ENCODE data around the gene SNAPC2. TPM values are rescaled to one million over a fixed set of nuclear protein-coding genes. Genes with fewer than 3 reads are reported as not detected.

The SNAPC2 gene
- total RNA-seq, 1 donor from 2014 or later: 15.2 TPM

- H3K4me1 ChIP-seq (ENCODE audit: insufficient read depth, low read length): no peaks in the 10 kb centered on the region
- no peak overlapping the region for H3K27ac Mint-ChIP-seq (ENCODE audit: unreplicated experiment)
- H3K36me3 ChIP-seq (ENCODE audit: insufficient read depth, low read length): peaks cover 23% of the 10 kb centered on the region
- no peak for TF ChIP-seq EZH2 (IDR thresholded peaks at IDR 0.05; ENCODE audit: insufficient read depth, low read length)
- TF ChIP-seq CTCF (IDR thresholded peaks at IDR 0.05; ENCODE audit: insufficient read depth, low read depth, low read length): no peak
- peaks cover 2% of the 10 kb centered on the region for H3K4me1 Mint-ChIP-seq (ENCODE audit: low read depth, unreplicated experiment)
- H3K4me2 ChIP-seq (ENCODE audit: low read length): no peak overlapping the region
- H3K27me3 Mint-ChIP-seq (ENCODE audit: low read depth, unreplicated experiment): no peaks in the 10 kb centered on the region
- DNase-seq (ENCODE audit: low read depth) (no peak), FAIRE-seq (no peak)
- H2AFZ ChIP-seq (ENCODE audit: low read depth, low read length): no peak overlapping the region
- no peaks in the 10 kb centered on the region for H3K9me3 ChIP-seq (ENCODE audit: insufficient read depth, low read depth, low read length)
- no peak overlapping the region for H3K4me3 Mint-ChIP-seq (ENCODE audit: unreplicated experiment)
- H3K27me3 ChIP-seq (ENCODE audit: insufficient read depth, low read length): no peaks in the 10 kb centered on the region
- H3K27ac ChIP-seq (ENCODE audit: low read depth, low read length): no peak overlapping the region
- no peaks in the 10 kb centered on the region for H3K9me3 Mint-ChIP-seq (ENCODE audit: unreplicated experiment)
- H3K36me3 Mint-ChIP-seq (ENCODE audit: low read depth, unreplicated experiment): peaks cover 18% of the 10 kb centered on the region
- H3K4me3 ChIP-seq (ENCODE audit: insufficient read depth, low read depth, low read length): no peak overlapping the region
- no peak overlapping the region for H3K9ac ChIP-seq (ENCODE audit: low read length)
- H3K79me2 ChIP-seq (ENCODE audit: insufficient read depth, low read length): no peaks in the 10 kb centered on the region
- peaks cover 22% of the 10 kb centered on the region for H4K20me1 ChIP-seq (ENCODE audit: insufficient read depth, low read length)
Measured at GRCh38 chr19:7965259-7965841, 45.2 kb downstream of the SNAPC2 start.

DNA sequence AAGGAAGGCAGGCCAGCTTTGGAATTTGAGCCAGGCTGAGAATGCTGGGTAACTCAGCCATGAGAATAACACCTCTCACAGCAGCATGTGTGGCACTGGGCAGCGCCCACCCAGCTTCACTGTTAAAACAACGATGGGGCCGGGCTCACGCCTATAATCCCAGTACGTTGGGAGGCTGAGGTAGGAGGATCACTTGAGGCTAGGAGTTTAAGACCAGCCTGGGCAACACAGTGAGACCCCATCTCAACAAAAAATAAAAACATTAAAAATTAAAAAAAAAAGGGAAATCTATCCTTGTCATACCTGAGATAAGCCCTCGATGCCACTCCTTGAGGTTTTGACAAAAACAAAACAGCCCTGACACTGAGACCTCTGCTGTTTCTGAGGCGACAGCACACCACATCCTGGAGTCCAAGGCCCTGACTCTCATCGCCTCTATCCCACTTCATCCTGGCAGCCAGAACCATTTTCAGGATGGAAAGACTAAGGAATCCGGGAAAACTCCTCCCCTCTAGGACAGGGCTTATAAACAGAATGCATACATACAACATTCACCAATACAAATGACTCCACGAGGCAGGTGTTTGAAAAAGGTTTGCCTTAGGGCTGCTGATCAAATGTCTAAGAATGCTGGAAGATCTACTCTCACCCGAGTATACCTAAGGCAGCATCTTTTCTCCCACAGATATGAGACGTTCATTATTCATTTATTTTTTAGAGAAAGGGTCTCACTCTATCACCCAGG lies 46.0 kb downstream of the SNAPC2 start:
- Mint-ChIP-seq H3K9me3 (ENCODE audit: unreplicated experiment) (no peaks in the 10 kb centered on the region), H3K4me1 (ENCODE audit: low read depth, unreplicated experiment) (peaks cover 2% of the 10 kb centered on the region), H3K27ac (ENCODE audit: unreplicated experiment) (no peak overlapping the region), H3K4me3 (ENCODE audit: unreplicated experiment) (no peak overlapping the region), H3K36me3 (ENCODE audit: low read depth, unreplicated experiment) (peaks cover 21% of the 10 kb centered on the region), H3K27me3 (ENCODE audit: low read depth, unreplicated experiment) (no peaks in the 10 kb centered on the region)
- Histone ChIP-seq H4K20me1 (ENCODE audit: insufficient read depth, low read length) (peaks cover 30% of the 10 kb centered on the region), H2AFZ (ENCODE audit: low read depth, low read length) (no peak overlapping the region), H3K4me1 (ENCODE audit: insufficient read depth, low read length) (no peaks in the 10 kb centered on the region), H3K79me2 (ENCODE audit: insufficient read depth, low read length) (no peaks in the 10 kb centered on the region), H3K36me3 (ENCODE audit: insufficient read depth, low read length) (peaks cover 20% of the 10 kb centered on the region), H3K9ac (ENCODE audit: low read length) (no peak overlapping the region), H3K27ac (ENCODE audit: low read depth, low read length) (no peak overlapping the region), H3K27me3 (ENCODE audit: insufficient read depth, low read length) (no peaks in the 10 kb centered on the region), H3K4me2 (ENCODE audit: low read length) (no peak overlapping the region), H3K4me3 (ENCODE audit: insufficient read depth, low read depth, low read length) (no peak overlapping the region), H3K9me3 (ENCODE audit: insufficient read depth, low read depth, low read length) (no peaks in the 10 kb centered on the region)
- no peak for FAIRE-seq
- DNase-seq (ENCODE audit: low read depth): no peak
- no peak for TF ChIP-seq CTCF (IDR thresholded peaks at IDR 0.05; ENCODE audit: insufficient read depth, low read depth, low read length)
- TF ChIP-seq EZH2 (IDR thresholded peaks at IDR 0.05; ENCODE audit: insufficient read depth, low read length): no peak

Measured in astrocyte (in vitro differentiated cells and primary cell).